OCI-M1 (cell line): Measurements from ENCODE around the gene AUP1.
A peak's percentile ranks its signal among the peaks of the same experiment; 100 is the strongest.

Experiments
- DNase-seq: peaks from one replicate; lab custom pipeline; 2025; lab: John Stamatoyannopoulos, UW

AUP1 gene

DNA sequence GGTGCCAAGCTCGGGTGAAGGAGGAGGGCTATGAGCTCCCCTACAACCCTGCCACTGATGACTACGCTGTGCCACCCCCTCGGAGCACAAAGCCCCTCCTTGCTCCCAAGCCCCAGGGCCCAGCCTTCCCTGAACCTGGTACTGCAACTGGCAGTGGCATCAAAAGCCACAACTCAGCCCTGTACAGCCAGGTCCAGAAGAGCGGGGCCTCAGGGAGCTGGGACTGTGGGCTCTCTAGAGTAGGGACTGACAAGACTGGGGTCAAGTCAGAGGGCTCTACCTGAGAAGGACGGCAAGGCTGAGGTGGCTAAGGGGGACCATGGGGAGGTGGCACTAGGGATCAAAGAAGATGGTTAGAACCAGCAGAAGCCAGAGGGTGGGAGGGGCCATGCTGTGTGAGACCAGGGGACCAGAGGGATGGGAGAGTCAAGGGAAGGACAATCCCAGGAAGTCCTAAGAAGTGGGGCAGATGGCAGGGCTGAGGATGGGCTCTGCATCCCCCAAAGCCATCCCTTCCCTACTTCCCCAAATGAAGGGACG lies 27.4 kb upstream of the AUP1 start:
- no peak for DNase-seq

DNA sequence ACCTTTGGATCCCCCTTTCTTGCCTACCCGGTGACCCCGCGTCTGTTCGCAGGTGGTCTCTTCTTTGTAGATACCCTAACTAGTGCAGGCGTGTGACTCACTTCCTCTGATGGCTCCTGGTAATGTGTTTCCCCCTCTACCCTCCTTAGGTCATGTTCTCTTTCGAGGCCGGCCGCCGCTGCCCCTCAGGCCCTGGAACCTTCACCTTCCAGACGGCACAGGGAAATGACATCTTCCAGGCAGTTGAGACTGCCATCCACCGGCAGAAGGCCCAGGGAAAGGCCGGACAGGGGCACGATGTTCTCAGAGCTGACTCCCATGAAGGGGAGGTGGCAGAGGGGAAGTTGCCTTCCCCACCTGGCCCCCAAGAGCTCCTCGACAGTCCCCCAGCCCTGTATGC lies 26.7 kb upstream of the AUP1 start:
- DNase-seq = no peak

DNA sequence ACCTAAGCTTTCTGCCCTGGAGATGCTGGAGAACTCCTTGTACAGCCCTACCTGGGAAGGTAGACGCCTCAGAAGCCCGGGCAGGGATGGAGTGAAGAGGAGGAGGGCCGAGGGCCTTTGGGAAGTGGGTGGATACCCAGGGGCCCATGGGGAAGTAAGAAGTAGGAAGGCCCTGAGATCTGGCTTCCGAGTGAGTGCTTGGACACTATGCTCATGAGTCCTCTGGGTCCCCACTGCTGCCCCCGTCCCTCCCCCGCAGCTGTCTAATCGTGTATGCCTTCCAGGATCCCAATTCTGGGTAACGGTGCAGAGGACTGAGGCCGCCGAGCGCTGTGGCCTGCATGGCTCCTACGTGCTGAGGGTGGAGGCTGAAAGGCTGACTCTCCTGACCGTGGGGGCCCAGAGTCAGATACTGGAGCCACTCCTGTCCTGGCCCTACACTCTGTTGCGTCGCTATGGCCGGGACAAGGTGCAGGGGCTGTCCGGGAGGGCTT lies 26.2 kb upstream of the AUP1 start:
- DNase-seq = no peak

DNA sequence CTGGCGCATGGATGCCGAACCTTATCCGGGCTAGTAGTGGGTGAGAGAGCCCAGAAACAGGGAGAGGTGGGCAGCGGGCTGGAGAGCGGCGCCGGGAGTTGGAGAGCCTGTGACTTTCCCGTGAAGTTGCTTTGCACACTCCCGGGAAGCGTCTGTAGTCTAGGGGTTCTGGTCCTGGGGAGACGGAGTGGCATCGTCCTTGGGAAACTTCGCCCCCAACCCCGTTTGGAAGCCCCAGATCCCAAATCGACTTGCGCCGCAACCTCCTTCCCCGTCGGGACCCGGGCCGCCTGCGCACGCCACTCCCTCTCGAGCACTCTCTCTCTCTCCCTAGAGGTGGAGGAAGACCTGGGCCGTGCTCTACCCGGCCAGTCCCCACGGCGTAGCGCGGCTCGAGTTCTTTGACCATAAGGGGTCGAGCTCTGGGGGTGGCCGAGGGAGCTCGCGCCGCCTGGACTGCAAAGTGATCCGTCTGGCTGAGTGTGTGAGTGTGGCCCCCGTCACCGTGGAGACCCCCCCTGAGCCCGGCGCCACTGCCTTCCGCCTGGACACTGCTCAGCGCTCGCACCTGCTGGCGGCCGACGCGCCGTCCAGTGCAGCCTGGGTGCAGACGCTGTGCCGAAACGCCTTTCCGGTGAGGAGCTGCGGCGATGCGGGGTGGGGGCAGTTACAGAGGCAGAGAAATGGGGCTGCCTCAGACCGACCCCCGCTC lies 25.5 kb upstream of the AUP1 start:
- peak; percentile 58 for DNase-seq

DNA sequence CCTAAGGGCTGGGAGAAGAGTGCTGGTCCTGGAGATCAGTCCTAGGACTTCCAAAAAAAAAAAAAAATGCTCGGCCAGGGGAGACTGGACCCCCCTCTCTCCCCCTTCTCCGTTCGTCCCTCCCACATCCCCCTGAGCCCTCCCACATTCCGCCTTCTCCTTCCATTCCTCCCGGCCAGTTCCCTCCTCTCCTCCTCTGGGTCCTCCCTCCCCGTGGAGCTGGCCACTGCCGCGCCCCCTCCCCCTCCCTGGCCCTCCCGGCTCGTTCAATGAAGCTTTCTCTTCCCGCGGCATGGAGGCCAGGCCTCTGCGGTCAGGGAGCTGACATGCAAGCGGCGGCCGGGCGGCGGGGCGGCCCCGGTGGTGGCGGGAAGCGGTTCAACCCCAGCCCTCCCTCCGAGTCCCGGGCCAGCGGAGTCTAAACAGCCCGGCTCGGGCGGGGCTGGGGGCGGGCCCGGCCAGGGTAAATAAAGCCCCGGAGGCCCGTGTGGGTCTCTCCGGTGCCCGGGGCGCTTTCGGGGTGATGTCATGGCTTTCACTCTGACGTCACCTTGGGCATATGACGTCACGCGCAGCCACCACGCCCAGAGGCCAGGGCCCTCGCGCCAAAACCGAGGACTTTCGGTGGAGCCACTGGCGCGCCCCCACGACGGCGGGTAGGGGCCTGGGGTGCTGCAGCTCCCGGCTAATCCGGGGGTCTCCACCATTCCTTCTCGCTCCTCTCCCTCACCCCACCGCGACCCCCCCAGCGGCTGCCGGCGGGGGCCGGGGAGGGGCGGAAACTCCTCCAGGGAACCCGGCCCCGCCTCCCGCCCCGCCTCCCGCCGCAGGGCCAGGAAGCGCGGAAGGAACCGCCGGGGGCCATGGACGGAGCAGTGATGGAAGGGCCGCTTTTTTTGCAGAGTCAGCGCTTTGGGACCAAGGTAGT lies 24.6 kb upstream of the AUP1 start, which contains the start of the genes DOK1 and LOXL3:
DOK1 (plus strand) TSS at position 829 of the 928 bp plus-strand sequence; CDS start at position 864, 35 bp downstream.
LOXL3 (minus strand) TSS at position 51 of the 928 bp plus-strand sequence. CDS start 1,308 bp downstream, outside the sequence.
- peak; percentile 86 for DNase-seq

DNA sequence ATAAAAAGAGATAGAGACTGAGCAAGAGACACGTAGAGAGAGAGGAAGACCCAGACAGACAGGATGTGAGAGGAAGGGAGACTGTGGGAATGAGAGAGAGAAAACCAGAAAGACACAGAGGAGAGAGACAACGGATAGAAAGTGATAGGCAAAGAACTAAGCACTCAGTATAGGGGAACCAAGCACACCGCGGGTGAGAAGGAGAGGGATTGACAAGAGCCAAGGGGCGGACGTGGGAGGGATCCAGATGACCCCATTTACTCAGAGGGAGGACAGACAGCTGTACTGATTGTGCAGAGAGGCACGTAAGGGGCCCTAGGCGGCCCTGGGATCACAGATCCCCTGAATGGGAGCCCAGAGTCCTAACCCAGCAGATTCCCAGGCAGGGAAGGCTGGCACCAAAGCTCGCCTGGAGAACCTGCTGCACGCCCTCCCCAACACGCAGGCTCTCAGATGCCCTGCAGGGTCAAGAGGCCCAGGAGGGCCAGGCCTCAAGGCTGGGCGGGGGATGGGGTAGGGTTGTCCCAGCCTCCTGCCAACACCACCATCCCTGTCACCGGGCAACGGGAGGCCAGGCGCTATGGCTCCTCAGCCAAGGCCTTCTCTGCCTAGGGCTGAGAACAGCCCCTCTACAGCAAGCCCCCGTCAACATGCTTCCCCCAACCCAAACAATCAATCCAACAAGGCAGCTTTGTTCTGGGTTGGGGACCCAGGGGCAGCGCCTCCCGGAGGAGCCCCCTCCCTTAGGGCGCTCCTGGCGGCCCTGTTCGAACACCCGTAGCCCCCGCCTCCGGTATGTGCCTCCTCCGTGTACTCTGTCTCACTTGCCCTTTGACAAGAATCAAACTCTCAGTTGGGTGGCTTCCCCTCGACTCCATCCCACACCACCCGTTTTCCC lies 23.7 kb upstream of the AUP1 start:
- DNase-seq = no peak

DNA sequence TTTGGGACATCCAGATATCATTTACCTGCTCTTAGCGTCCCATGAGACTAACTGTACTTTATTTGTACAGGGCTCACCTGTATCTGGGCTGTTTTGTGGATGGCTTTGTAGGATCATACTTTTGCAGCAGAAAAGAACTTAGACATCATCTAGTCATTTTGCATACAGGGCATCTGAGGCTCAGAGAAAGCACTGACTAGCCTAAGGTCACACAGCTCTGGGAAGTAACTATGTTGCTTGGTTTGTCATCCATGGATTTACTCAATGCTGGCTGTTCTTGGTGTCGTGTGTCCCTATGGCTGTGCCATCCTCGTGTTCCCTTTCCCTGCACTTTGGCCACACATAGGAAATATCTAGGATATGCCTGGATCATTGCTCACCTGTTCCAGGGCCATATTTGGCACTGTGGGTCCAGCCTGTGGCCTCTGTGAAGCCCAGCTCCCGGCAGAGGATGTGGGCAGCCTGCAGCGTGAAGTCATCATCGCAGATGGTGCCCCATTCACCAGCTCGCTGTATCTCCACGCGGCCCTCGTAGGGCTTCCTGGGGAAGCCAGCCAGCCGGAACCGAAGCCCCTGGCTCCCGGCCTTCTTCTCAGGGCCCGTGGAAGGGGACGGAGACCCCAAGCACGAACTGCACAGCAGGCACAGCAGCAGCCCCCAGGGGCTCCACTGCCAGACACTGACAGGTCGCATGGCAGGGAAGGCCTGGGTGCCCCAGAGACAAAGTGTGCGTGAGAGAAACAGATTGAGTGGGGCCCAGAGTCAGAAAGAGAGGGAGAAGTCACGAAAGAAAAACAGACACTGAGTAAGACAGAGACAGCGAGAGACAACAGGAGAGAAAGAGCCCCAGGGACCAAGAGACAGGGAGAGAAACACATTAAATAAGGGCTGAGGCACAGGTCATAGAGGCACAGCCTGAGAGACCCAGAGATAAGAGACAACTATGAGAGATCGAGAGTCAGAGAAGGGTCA lies 22.7 kb upstream of the AUP1 start:
- no peak for DNase-seq

DNA sequence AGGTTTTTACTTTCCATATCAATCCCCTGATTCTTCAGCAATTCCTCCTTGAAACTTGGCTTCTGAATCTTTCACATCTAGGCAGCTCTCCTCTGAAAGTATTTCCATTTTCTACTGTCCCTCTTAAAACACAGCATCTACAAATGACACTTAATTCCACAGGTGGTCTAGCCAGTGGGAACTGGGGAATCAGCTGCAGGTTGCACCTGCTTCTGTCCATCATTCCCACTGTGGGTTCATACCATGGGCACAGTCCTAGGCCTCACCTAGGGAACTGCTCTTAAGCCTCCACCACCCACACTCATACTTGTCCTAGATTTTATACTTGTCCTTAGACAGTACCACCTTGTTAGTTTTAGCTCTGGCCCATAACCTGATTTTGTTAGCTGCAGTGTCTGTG lies 22.0 kb upstream of the AUP1 start:
- no peak for DNase-seq

DNA sequence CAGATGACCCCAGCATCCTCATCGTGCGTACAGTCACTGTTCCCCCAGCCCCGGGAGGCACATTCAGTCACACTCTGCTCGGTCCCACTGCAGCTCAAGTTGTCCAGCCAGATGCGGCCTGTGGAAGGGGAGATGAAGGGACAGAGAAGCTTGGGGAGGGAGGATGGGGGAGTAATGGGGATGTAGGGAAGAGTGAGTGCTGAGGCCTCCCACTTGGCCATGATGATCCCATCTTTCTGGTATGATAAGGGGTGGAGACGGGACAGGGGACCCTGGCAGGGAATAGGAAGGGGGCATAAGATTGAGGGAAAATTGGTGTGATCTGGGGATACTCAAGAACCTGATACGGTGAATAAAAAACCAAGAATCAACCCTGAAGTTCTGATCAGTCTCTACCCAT lies 20.7 kb upstream of the AUP1 start:
- no peak for DNase-seq

DNA sequence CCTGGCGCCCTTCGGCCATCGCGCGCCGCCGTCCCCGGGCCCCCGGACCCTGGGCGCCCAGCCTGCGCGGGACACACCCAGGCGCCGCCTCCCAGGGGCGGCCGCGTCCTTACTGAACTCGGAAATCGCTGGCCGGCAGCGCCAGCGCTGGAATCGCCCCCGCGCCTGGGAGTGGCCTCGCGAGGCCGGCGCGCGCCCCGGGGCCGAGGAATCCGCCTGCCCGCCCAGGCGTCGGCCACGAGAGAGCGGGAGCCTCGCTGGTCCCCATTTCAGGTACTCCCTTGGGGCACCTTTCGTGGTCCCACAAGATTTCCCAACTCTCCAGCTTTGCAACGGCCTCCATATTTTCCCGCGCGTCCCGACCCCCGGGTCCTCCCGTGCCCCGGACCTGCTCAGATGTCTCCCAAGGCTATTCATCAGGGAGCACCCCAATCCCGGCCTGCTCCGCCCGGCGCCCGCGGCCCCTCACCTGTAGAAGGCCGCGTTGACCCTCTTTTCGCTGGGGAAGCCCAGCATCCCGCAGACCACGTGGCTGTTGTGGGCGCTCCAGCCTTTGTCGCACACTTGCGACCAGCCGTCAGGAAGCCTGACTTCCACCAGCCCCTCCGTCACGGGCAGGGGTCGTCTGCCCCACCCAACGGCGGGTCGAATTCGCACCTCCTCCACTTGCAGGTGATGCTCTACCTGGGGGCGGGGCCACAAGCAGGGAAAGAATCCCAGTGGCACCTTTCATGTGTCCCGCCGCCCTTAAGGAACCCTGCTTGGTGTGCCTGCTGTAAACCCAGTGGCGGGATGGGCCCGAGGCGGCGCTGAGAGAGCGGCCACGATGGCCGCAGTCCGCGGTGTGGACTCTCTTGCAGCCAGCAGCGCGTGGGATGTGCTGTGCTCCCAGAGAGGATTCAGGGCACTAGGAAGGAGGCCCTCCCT lies 19.7 kb upstream of the AUP1 start:
- peak; percentile 64 for DNase-seq

DNA sequence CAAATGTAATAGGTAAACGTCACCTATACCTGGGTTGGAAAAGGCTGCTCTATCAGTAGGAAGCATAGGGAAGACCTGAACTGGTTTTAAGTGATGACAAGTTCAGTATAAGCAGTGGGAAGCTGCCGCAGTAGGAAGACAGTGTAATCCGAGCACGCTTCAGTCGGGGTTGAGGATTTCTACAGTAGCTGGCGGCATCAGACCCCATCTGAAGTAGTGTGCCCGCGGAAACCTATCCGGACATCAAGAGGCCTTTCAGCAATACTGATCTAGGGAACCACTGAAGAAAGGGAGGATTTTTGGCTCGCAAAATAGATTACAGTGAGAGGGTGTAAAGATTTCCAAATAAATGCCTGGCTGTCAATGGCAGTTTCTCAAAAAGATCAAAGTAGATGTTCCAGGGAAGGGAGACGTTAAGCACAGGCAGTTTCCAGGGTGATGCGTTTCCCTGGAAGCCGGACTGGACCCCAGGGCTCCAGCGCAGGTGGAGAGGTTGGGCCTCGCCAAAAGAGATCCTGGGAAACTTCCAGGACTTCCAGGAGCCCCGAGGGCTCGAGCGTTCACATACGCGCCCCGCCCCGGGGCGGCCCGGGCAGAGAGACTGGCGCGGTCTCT lies 18.9 kb upstream of the AUP1 start:
- DNase-seq = no peak

DNA sequence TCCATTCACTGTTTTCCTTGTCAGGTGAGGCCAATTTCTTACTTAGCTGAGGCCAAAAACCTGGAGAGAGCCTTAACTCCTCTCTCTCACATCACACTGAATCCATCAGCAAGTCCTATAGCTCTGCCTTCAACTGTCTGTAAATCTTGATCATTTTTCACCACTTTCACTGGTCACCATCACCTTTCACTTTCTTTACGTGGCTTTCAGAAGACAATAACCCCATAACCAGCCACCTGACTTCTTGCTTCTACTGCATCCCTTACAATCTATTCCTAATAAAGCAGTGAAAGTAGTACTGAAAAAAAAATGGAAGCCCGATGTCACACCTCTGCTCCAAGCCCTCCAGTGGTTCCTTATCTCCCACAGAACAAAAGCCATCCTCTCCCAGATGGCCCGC lies 16.5 kb upstream of the AUP1 start:
- DNase-seq = no peak

DNA sequence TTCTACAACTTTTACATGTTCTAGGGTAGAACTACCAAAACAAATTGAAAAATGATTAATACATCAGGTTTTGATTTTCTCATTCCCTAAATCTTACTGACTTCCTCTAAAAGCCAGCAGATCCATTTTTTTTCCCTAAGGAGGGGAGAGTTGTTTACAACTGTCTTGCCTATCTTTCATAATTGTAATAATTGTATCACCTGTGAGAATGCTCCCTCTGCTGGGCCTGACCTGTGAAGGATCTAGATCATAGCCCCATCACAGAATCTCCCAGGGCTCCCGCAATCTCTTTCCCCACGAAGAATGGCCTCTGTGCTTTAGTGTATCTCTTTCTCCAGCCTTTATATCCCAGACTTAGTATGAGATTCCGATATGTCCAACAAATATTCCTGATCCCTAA lies 15.1 kb upstream of the AUP1 start:
- no peak for DNase-seq

DNA sequence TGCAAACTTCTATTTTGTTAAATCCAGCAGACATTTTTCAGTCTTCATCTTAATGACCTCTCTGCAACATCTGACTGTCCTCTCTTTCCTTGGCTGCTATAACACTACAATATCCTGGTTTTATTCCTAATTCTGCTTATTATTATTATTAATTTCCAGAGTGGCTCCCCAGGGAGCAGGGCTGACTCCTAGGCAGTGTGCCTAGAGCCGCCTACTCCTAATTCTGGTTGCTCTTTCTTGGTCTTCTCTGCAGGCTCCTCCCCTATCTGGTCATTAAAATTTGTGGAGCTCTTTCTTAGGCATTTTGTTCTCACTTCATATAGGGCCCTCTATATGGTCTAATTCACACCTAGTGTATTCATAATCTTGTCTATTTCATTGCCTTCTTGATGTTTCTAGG lies 13.5 kb upstream of the AUP1 start:
- DNase-seq = no peak

DNA sequence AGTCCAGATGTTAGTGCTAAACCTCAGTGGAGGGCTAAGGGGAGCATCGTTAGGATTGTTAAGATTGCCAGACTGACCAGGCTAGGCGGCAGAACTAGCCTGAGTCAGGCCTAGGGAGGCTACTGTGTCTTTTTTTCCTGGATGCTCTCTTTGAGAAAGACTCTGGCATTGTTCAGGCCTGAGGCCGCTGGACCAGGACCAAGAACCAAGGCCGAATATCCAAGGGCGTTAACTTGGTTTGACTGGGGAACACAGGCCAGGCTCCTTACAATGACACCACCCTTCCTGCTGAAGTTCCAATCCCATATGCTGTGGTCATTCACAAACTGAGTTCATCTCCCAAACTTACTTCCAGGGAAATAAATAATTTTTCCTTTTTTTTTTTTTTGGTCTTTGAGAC lies 10.8 kb upstream of the AUP1 start:
- DNase-seq = no peak

DNA sequence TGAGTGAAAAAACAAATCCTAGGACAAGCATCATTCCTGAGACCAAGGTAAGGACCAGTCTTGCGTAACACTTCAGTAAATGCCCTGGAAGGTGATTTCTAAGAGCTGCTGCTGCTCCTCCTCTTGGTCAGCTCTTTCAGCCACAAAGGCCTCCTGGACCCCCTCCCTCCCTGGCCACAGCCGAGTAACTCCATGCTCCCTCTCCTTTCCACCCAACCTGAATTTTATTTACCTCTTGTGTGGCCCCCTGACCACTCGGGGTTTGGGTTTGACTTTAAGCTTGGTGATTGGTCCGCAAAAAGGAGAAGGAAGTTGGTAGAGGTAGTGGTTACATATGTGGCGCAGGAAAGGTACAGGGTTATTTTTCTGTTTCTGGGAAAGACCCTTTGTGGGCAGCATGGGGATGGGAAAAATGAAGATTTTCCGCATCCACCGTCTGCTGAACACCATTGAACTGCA lies 9.4 kb upstream of the AUP1 start:
- no peak for DNase-seq

DNA sequence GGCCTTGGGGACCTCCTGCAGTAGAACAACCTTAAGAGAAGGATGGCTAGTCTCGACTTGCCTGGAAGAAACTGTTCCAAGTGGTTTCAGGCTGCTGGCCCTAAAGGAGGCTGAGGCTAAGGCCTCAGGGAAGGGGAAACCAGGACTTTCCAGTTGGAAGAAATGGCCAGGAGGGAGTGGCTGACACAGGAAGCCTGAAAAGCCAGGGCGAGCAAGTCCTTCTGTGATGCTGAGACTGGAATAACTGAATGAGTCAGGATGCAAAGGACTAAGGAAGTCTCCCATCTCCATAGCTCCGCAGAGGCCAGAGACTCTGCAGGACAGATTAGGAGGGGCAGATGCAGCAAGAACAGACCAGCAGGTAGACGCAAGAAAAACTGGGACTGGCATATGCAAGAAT lies 7.6 kb upstream of the AUP1 start:
- no peak for DNase-seq

DNA sequence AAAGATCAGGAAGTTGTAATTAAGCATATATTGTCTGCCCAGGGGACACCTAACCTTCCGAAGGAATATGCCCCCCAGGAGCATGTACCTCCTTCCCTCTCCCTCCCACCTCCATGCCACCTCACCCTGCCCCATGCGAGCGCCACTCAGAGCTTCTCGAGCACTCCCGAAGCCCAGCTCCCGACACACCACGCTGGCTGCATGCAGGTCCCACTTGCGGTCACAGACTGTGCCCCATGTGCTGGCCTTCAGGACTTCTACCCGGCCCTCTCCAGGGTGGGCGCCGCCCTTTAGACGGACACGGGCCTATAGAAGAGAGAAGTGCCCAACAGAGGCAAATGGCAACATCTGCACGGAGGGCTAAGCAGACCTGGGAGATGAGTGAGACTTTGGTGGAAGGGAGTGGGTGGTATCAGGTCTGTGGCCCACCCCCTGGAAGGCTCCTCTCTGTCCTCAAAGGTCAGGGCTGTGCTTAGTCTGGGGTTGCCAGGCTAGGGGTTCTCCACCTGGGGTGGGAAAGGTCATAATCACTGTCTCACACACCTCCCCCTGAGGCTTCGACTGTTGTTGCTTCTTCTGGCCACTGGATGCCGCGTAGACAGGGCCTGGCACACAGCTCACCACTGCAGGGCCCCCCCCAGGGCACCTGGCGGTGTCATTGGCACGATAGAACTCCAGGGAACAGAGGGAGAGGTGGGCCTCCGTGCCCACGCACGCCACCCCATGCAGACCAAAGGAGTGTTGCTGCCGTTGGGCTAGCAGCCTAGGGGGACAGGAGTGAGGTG lies 6.9 kb upstream of the AUP1 start:
- no peak for DNase-seq
